Forelimb muscle (tissue), 1 donor: ENCODE measurements around the gene OLFM1. TPM values are rescaled to one million over a fixed set of nuclear protein-coding genes. Genes with fewer than 3 reads are reported as not detected.

Source experiments
- DNase-seq: peaks from one replicate; pipeline ENCODE4 v3.0.0-alpha.2; 2013; ENCODE audit warnings: low read depth
- polyA plus RNA-seq: library from polyadenylated mRNA; unstranded; fragments of 120-200 nt; gene quantifications from one replicate; pipeline ENCODE4 v1.2.1, GENCODE V29; 2013; ENCODE audit not compliant: insufficient read length

The OLFM1 gene
- polyA plus RNA-seq, 1 donor: 2.7 TPM

DNA sequence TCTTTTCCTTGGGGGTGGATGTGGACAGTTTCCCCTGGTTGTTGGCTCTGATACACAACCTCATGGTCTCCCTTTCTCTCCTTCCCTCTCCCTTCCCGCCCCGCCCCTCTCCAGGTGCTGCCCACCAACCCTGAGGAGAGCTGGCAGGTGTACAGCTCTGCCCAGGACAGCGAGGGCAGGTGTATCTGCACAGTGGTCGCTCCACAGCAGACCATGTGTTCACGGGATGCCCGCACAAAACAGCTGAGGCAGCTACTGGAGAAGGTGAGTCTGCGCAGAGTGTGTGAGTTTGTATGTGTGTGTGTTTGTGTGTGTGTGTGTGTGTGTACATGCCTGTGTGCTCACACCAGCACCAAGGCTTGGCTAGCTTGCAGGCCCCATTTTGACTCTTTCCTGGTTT, 2.6 kb downstream of the OLFM1 start:
- no peak for DNase-seq

- DNase-seq: no peak
Measured at GRCh38 chr9:135090547-135090946, 3.1 kb downstream of the OLFM1 start.

DNA sequence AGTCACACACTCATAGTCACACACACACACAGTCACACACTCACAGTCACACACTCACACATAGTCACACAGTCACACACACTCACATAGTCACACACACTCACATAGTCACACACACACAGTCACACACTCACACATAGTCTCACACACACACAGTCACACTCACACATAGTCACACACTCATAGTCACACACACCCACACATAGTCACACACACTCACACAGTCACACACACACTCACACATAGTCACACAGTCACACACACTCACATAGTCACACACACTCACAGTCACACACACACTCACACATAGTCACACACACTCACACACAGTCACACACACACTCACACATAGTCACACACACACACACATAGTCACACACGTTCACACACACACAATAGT, 4.1 kb downstream of the OLFM1 start:
- no peak for DNase-seq

DNA sequence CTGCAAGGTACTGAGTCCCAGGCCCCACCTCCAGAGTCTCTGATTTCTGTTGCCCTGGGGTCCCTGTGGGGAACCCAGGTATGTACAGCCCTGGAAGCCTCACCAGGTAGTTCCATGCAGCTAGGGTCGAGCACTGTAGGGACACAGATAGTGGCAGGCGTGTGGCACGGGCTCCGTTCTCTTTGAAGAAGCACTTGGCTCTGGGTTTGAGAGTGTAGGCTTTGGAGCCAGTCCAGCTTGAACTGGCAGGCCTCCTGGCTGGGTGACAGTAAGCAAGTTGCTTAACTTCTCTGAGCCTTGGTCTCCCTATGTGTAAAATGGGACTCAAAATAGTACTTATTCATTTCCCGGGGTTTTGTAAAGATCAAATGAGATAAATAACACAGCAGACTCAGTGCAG, 5.6 kb downstream of the OLFM1 start:
- no peak for DNase-seq

- DNase-seq: no peak
Measured at GRCh38 chr9:135093911-135094584, 6.6 kb downstream of the OLFM1 start.

DNA sequence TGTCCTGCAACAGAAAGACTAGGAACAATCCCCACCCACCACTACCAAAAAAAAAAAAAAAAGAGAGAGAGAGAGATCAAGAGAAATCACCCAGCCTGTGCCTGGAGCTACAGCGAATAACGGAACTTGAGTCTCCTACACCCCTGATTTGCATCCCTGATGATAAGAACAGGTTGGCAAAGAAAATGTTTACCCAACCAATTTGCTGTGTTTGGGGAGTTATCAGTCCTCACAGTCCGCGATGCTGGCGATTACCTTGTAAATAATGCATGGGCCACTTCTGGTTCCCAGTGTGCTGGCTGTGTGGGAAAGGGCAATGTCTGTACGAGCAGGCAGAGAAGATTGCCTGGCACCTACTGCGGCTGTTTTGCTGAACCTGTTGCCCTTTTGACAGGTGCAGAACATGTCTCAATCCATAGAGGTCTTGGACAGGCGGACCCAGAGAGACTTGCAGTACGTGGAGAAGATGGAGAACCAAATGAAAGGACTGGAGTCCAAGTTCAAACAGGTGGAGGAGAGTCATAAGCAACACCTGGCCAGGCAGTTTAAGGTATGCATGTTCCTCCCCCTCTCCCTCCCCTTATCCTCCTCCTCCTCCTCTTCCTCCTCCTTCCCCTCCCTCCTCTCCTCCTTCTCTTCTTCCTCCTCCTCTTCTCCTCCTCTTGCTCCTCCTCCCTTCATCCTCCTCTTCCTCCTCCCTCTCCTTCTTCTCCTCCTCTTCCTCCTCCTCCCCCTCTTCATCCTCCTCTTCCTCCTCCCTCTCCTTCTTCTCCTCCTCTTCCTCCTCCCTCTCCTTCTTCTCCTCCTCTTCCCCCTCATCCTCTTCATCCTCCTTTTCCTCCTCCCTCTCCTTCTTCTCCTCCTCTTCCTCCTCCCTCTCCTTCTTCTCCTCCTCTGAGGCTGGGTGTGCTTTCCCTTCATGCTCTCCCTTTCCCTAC, 8.3 kb downstream of the OLFM1 start:
- no peak for DNase-seq

DNA sequence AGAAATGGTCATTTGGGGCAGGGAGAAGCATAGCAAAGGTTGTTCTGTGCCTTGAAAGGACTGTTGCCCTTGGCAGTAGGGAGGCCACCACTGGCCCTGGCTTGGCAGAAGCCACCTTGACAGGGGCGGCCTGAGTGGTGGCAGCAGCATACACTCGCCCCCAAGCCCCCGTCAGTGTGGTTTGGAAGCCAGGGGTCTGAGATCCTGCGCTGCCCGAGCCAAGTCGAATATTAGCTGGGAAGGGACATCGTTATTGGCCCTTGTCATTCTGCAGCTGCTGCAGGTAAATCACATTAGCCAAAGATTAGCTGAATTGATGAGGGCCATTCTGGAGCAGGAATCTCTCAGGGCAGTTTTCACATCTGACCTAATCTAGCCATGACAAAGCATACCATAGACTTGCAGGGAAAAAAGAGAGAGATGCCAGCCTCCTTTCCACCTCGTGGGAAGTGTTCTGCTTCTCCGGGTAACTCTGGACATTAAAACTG, 9.0 kb downstream of the OLFM1 start:
- DNase-seq: no peak

DNA sequence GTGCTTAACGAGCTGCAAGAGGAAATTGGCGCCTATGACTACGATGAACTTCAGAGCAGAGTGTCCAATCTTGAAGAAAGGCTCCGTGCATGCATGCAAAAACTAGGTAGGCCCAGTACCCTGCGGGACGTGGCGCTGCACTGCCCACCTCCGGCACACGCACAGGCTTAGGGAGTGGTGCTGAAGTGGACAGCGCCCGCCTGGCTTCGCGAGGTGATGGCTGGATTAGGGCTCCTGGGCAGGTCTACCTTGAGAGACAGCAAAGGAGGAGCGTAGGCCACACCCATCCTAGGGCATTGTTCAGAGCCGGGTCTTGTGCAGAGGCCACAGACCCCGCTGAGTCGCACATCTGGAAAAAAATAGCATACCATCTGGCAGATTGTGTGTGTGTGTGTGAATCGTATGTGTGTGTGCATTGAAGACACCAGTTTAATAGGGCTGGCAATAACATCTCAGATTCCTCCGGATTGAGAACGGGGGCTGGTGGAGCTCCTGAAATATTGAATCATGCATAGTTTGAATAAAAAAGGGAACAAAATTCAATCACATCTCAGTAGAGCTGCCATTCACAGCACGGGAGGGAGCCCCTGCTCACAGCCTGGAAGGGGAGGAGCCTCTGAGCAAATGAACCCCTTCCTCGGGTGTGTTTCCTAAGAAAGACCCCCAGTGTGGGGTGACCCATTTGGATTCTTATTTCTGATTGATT, 11.1 kb downstream of the OLFM1 start:
- DNase-seq: no peak

DNA sequence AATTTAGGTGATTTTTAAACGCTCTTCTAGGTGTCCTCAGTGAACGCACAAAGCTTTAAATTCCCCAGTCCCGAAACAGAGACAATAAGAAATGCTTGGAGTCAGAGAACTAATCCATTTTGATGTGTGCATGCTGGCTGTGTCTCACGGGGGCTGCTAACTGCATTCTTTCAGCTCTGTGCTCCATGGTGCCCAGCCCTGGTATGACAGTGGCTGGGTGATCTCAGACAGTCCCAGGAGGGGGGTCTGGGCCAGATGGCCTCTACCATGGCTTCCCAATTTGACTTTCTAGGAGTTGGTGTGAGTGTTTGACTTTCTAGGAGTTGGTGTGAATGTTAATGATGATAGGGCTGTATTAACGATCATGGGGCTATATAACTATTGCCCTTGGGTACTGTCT, 12.1 kb downstream of the OLFM1 start:
- no peak for DNase-seq

DNA sequence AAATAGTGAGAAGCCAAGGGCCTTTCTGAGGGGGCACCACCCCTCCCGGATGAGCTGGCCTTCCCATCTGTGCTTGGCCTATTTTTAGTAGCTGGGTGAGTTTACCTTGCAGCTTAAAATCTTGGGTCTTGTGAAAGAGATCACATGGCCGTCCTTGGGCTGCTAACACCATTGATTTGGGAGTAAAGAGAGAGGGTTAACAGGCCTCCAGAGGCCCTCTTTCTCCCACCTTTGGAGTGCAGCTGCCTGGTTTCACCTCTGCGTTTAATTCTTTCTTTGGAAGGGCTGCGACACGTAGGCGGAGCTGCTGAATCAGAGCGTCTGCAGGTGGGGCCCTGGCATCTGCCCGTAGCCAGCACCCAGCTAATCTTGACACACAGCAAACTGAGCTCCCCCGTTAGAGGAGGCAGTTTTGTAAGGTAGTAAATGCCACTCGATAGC, 12.8 kb downstream of the OLFM1 start:
- DNase-seq: no peak

DNA sequence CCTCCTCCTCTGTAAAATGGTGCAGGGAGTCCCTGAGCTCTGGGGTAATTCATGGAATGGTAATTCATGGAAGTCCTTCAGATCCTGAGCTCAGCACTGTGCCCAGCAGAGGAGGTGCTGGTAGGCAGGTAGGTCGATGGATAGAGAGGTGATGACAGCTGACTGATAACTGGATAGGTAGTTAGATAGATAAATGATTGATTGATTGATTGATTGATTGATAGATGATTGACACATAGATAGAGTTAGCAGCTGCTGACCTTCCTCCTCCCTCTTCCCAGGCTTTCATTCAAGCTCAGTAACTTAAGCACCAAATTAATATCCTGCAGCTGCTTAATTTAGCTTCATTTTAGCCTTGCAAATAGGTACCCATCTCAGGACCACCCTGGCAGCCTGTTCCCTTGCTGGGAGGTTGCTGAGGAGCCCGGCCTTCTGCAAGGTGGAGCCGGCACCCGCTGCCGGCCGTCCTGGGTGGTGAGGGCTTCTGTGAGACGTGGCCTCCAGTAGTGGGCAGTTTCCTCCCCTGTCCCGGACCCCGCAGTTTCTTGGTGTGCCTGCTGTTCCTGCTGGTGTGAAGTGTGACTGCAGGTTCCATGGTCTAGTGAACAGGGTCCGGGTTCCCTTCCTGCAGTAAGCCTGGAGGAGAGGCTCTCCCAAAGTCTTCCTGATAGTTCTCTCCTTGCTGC, 13.4 kb downstream of the OLFM1 start:
- no peak for DNase-seq

GRCh38 chr9:135101486-135101885, 14.0 kb downstream of the OLFM1 start:
- DNase-seq: no peak

GRCh38 chr9:135101926-135102325, 14.5 kb downstream of the OLFM1 start:
- no peak for DNase-seq

DNA sequence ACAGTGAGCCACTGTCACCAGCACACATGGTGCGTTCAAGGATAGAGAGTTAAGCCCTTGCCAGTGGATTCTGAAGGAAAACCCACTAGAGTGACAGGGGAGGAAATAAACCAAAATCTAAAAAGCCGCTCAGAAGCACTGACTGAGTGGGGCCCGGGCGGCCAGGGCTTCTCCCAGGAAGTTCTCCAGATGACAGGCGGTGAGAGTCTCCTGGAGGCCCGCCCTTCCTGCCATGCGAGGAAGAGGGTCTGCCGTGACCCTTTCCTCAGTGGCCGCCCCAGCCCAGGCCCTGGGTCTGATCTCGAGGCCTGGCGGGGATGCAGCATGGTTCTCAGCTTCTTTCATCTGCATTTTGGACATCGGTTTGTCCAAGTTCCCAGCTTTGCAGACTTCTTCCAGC, 14.9 kb downstream of the OLFM1 start:
- DNase-seq: no peak

- DNase-seq: no peak
Measured at GRCh38 chr9:135103001-135103446, 15.6 kb downstream of the OLFM1 start.

DNA sequence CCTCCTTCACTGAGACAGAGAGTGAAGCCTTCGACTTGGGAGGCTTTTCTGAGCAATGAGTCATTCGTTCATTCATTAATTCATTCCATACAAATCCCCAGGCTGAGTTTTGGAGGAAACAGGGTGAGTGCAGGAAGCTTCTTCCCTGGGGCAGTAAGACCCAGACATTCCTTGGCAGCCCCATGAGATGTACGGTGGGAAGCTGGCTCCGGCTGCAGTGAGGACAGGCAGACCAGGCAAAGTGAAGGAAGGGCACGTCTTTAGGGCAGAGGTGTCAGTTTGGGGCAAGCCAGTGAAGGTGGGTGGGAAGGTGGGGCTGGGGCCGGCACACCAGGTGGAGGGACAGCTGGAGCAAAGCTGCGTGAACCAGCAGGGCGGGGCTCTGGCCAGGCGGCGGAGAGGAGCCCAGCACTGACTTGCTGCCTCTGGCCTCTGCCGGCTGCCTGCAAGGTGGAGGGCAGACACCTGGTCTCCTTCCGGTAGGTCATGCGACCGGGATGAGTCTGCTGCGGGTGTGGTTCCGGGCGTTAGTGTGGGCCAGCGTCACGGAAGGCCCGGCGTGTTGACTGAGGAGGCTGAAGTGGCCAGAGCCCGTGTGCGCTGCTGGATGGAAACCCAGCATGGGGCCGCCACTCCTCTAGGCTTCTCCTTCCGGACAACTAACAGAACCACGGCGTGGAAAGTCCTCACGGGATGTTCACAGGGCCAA, 16.6 kb downstream of the OLFM1 start:
- no peak for DNase-seq

DNA sequence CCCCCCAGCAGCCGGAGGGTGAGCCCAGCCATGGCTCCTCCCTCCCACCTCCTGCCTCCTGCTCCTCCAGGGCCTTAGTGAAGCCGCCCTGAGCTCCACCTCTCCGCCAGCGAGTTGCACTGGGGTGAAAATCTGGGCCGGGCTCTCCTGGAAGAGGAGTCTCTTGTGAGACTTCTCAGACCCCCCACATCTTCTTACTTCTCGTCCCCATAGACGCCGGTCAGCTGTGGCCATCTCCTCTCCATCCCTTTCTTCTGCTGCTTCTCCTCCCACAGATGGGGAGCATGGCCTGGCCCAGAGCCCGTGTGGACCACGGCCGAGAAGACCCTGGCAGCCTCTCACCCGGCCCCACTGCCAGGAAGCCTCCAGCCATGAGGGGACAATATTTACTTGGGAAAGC, 17.3 kb downstream of the OLFM1 start:
- no peak for DNase-seq

- DNase-seq: no peak
Measured at GRCh38 chr9:135105211-135105745, 17.8 kb downstream of the OLFM1 start.

DNA sequence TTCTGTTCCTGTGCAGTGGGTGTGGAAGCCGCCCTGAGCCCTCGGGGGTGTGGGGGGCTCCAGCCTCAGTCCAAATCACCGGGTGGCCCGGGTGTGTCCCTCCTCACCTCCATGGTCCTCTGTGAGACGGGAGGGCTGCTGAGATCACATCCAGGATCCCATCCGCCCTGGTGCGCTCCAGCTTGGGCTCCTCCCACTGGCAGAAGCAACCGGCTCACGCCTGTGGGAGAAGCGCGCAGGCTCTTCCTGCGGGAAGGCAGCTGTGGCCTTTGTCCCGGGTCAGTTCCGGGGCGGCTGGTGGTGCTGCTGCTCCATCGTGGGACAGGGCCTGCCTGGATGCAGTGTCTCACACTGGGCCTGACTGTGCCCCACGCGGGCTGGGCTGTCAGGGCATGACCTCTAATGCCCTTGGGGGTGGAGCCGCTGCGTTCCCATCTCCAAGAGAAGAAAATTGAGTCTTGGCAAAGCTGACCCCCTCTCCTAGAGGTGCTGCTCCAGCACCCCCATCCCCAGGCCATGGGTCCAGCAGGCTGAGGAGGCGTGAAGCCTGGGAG, 18.5 kb downstream of the OLFM1 start:
- DNase-seq: no peak

- no peak for DNase-seq
Measured at GRCh38 chr9:135106551-135107270, 19.2 kb downstream of the OLFM1 start.
